Hindlimb muscle (tissue), 1 donor: ENCODE measurements around the gene SLX1A. TPM values are rescaled to one million over a fixed set of nuclear protein-coding genes. Genes with fewer than 3 reads are reported as not detected.

Experiments
- polyA plus RNA-seq: library from polyadenylated mRNA; unstranded; fragments of 120-200 nt; gene quantifications from one replicate; pipeline ENCODE4 v1.2.1, GENCODE V29; 2013; ENCODE audit not compliant: insufficient read length

The SLX1A gene
- polyA plus RNA-seq, 1 donor = 17.2 TPM

Other genes starting within 250 kb of the SLX1A start
- 61.2 TPM for gene TMEM219, start 231.8 kb upstream of the SLX1A start, polyA plus RNA-seq
- 36.0 TPM for gene TAOK2, start 220.0 kb upstream of the SLX1A start, polyA plus RNA-seq
- gene HIRIP3, start 198.3 kb upstream of the SLX1A start, polyA plus RNA-seq = 16.4 TPM
- gene INO80E, start 197.6 kb upstream of the SLX1A start, polyA plus RNA-seq = 43.7 TPM
- 1.4 TPM for gene DOC2A, start 182.8 kb upstream of the SLX1A start, polyA plus RNA-seq
- gene C16orf92, start 170.7 kb upstream of the SLX1A start, polyA plus RNA-seq = not detected
- gene TLCD3B, start 162.6 kb upstream of the SLX1A start, polyA plus RNA-seq = 1.6 TPM
- 2,997 TPM for gene ALDOA, start 128.1 kb upstream of the SLX1A start, polyA plus RNA-seq
- gene PPP4C, start 117.9 kb upstream of the SLX1A start, polyA plus RNA-seq = 64.3 TPM
- 0.77 TPM for gene TBX6, start 102.0 kb upstream of the SLX1A start, polyA plus RNA-seq
- gene YPEL3, start 97.7 kb upstream of the SLX1A start, polyA plus RNA-seq = 42.8 TPM
- 8.5 TPM for gene GDPD3, start 80.3 kb upstream of the SLX1A start, polyA plus RNA-seq
- 58.1 TPM for gene MAPK3, start 70.7 kb upstream of the SLX1A start, polyA plus RNA-seq
- gene CORO1A, start 10.3 kb upstream of the SLX1A start, polyA plus RNA-seq = 16.8 TPM
- 24.3 TPM for gene BOLA2B, start 209 bp upstream of the SLX1A start, polyA plus RNA-seq
- gene SULT1A3, start 5.4 kb downstream of the SLX1A start, polyA plus RNA-seq = 4.5 TPM
- gene NPIPB13, start 54.6 kb downstream of the SLX1A start, polyA plus RNA-seq = 15.5 TPM
- gene CD2BP2, start 161.4 kb downstream of the SLX1A start, polyA plus RNA-seq = 34.3 TPM
- gene TBC1D10B, start 176.6 kb downstream of the SLX1A start, polyA plus RNA-seq = 40.8 TPM
- 9,565 TPM for gene MYL11, start 180.9 kb downstream of the SLX1A start, polyA plus RNA-seq
- gene SEPTIN1, start 188.7 kb downstream of the SLX1A start, polyA plus RNA-seq = 3.2 TPM
- gene ZNF48, start 201.5 kb downstream of the SLX1A start, polyA plus RNA-seq = 7.0 TPM
- 6.0 TPM for gene ZNF771, start 213.7 kb downstream of the SLX1A start, polyA plus RNA-seq
- 28.4 TPM for gene DCTPP1, start 236.2 kb downstream of the SLX1A start, polyA plus RNA-seq